ENCODE results near the gene OSBPL1A.
"Not testable (repeated sequence)": the region's sequence is repeated elsewhere in the genome, so short reads cannot be mapped to it uniquely, and the experiment has no call there.

The OSBPL1A gene

GRCh38 chr18:24402209-24402785, 4.7 kb upstream of the OSBPL1A start:
- H3K4me3 ChIP-seq (ENCODE audit: low read length): no peak overlapping the region
- no peak for DNase-seq (ENCODE audit: low read depth, low spot score)

GRCh38 chr18:24400587-24400986, 3.0 kb upstream of the OSBPL1A start:
- no peak for DNase-seq (ENCODE audit: low read depth, low spot score)
- no peak overlapping the region for H3K4me3 ChIP-seq (ENCODE audit: low read length)

GRCh38 chr18:24398540-24398939, 916 bp upstream of the OSBPL1A start:
- H3K4me3 ChIP-seq (ENCODE audit: low read length): no peak overlapping the region
- no peak for DNase-seq (ENCODE audit: low read depth, low spot score)

GRCh38 chr18:24397131-24397693, 412 bp downstream of the OSBPL1A start:
- peak overlapping the region; percentile 65 for H3K4me3 ChIP-seq (ENCODE audit: low read length)

DNA sequence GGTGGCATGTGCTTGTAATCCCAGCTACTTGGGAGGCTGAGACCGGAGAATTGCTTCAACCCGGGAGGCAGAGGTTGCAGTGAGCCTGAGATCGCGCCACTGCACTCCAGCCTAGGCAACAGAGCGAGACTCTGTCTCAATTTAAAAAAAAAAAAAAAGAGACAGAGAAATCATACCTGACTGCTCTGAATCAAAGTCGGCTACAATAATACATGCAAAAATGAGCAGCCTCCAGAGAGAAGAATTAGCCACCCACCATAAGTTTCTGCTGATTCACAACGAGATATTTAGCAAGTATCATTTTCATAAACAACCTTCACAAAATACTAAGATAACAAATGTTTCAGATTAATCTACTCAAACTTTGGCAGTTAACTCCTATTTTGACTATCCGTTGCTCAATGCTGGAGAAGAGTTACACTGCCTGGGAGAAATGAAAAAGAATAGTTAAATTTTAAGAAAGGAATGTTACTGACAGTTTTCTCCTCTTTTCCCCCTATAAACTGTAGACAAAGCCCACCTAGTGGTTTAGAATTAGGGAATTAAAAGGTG, 1.5 kb downstream of the OSBPL1A start:
- no peak for DNase-seq (ENCODE audit: low read depth, low spot score)
- no peak overlapping the region for H3K4me3 ChIP-seq (ENCODE audit: low read length)

More at GRCh38 chr18:24397131-24397693, 412 bp downstream of the OSBPL1A start:
- DNase-seq (ENCODE audit: low read depth, low spot score): peak; percentile 41

- H3K4me3 ChIP-seq (ENCODE audit: low read length): no peak overlapping the region
- no peak for DNase-seq (ENCODE audit: low read depth, low spot score)
These were observed 2.4 kb downstream of the OSBPL1A start for GRCh38 chr18:24395049-24395795.

DNA sequence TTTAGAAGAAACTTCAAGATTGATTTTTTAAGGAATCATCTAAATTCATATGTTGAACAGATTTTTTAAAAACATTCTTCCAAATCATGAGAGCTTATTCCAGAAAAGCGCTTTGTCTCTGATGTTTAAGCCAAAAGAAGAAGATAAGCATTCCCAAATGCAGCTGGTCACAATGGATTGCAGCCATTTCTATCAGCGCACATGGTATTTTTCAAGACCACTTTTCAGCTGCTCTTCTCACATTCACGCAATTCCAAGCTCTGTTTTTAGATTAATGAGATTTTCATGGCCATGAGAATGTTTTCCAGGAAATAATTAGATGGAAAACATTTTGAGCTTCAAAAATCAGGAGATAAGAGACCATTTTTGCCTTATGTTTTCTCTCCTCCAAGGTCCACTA, 8.7 kb downstream of the OSBPL1A start:
- no peak overlapping the region for H3K4me3 ChIP-seq (ENCODE audit: low read length)
- DNase-seq (ENCODE audit: low read depth, low spot score): no peak

- no peak overlapping the region for H3K4me3 ChIP-seq (ENCODE audit: low read length)
- no peak for DNase-seq (ENCODE audit: low read depth, low spot score)
These were observed 10.9 kb downstream of the OSBPL1A start for GRCh38 chr18:24386681-24387080.

DNA sequence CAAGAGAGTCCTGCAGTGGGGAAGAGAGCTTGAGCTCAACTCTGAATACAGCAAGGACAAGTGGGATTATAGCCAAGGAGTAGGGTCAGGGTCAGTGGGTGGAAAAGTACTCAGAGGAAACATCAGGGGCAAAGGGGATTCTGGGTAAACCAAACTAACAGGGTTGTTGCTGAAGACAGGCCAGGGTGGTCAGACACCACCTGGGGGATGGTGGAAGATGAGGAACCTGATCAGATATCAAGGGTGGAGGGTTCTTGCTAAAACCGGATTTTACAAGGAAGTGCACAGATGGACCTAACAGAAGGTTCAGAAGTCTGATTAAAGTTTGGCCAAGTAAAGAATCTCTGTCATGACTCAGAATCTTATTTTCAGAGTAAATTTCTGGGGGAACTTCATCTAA, 16.5 kb downstream of the OSBPL1A start:
- DNase-seq (ENCODE audit: low read depth, low spot score): no peak
- no peak overlapping the region for H3K4me3 ChIP-seq (ENCODE audit: low read length)

GRCh38 chr18:24380163-24380747, 17.4 kb downstream of the OSBPL1A start:
- H3K4me3 ChIP-seq (ENCODE audit: low read length): no peak overlapping the region
- no peak for DNase-seq (ENCODE audit: low read depth, low spot score)

DNA sequence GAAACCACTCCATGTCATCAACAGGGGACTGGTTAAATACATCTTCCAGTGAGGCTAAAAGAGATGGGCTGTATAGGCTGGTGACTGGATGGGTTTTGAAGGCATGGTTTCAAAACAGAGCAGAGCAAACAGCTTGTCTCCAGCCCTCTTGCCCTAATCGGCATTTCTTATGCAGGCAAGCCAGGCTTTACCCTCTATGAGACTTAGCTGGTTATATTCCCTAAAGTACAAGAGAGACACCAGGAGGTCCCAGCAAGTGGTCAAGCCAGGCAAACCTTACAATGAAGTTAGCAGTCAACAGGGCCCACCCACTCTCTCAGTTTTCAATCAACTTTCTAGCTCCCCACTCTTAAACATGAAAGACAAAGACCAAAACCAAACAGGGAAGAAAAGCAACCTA, 19.0 kb downstream of the OSBPL1A start:
- H3K4me3 ChIP-seq (ENCODE audit: low read length): no peak overlapping the region
- no peak for DNase-seq (ENCODE audit: low read depth, low spot score)

DNA sequence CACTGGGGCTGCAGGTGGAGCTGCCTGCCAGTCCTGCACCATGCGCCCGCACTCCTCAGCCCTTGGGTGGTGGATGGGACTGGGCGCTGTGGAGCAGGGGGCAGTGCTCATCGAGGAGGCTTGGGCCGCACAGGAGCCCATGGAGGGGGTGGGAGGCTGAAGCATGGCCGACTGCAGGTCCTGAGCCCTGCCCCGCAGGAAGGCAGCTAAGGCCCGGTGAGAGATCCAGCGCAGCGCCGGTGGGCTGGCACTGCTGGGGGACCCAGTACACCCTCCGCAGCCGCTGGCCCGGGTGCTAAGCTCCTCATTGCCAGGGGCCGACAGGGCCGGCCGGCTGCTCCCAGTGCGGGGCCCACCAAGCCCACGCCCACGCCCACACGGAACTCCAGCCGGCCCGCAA, 21.1 kb downstream of the OSBPL1A start:
- DNase-seq (ENCODE audit: low read depth, low spot score); H3K4me3 ChIP-seq (ENCODE audit: low read length): not testable (repeated sequence)

GRCh38 chr18:24373328-24373727, 24.3 kb downstream of the OSBPL1A start:
- DNase-seq (ENCODE audit: low read depth, low spot score): no peak
- H3K4me3 ChIP-seq (ENCODE audit: low read length): no peak overlapping the region

GRCh38 chr18:24372279-24372872, 25.2 kb downstream of the OSBPL1A start:
- DNase-seq (ENCODE audit: low read depth, low spot score): no peak
- no peak overlapping the region for H3K4me3 ChIP-seq (ENCODE audit: low read length)

GRCh38 chr18:24370120-24370519, 27.5 kb downstream of the OSBPL1A start:
- no peak for DNase-seq (ENCODE audit: low read depth, low spot score)
- H3K4me3 ChIP-seq (ENCODE audit: low read length): no peak overlapping the region

GRCh38 chr18:24369426-24369825, 28.2 kb downstream of the OSBPL1A start:
- DNase-seq (ENCODE audit: low read depth, low spot score): no peak
- no peak overlapping the region for H3K4me3 ChIP-seq (ENCODE audit: low read length)

- no peak overlapping the region for H3K4me3 ChIP-seq (ENCODE audit: low read length)
- peak; percentile 34 for DNase-seq (ENCODE audit: low read depth, low spot score)
These were observed 28.9 kb downstream of the OSBPL1A start for GRCh38 chr18:24368749-24369148.

GRCh38 chr18:24366328-24366727, 31.3 kb downstream of the OSBPL1A start:
- no peak overlapping the region for H3K4me3 ChIP-seq (ENCODE audit: low read length)

GRCh38 chr18:24364177-24364576, 33.4 kb downstream of the OSBPL1A start:
- no peak for DNase-seq (ENCODE audit: low read depth, low spot score)
- no peak overlapping the region for H3K4me3 ChIP-seq (ENCODE audit: low read length)

More at GRCh38 chr18:24366328-24366727, 31.3 kb downstream of the OSBPL1A start:
- DNase-seq (ENCODE audit: low read depth, low spot score): no peak

- no peak for DNase-seq (ENCODE audit: low read depth, low spot score)
- H3K4me3 ChIP-seq (ENCODE audit: low read length): no peak overlapping the region
These were observed 34.9 kb downstream of the OSBPL1A start for GRCh38 chr18:24362757-24363156.
